Activated CD8-positive, alpha-beta T cell treated with anti-CD3 and anti-CD28 coated beads, Interleukin-2, amount 10 ng/mL, durations not matched to agents 7 days and 5 days (primary cell): ENCODE data around the gene ZNF91. TPM values are rescaled to one million over a fixed set of nuclear protein-coding genes. Genes with fewer than 3 reads are reported as not detected.
A peak's percentile ranks its signal among the peaks of the same experiment; 100 is the strongest.
"Not testable (repeated sequence)": the region's sequence is repeated elsewhere in the genome, so short reads cannot be mapped to it uniquely, and the experiment has no call there.

Source experiments
- ATAC-seq: fragments of 150-1000 bp; cut with Tn5 transposase; one replicate; pipeline ENCODE4 v1.10.0; 2021; ENCODE audit warnings: moderate library complexity
- CTCF ChIA-PET: fragments of 350-600 bp; sonication (Branson Sonifier 250); formaldehyde crosslinking; loops from one replicate; lab custom pipeline; 2021; ENCODE audit warnings: antibody characterized with exemption; lab: Charles Lee
- POLR2A ChIA-PET: fragments of 350-600 bp; sonication (Branson Sonifier 250); formaldehyde crosslinking; loops from one replicate; lab custom pipeline; 2021; ENCODE audit warnings: antibody characterized with exemption; lab: Charles Lee
- DNase-seq: peaks from one replicate; pipeline ENCODE4 v3.0.0-alpha.2; 2020
- H3K27ac Mint-ChIP-seq: one replicate; pipeline ENCODE4 v1.8.0; 2021; ENCODE audit warnings: mild to moderate bottlenecking, mixed read lengths
- H3K27me3 Mint-ChIP-seq: one replicate; pipeline ENCODE4 v1.8.0; 2021; ENCODE audit warnings: low read depth, mixed read lengths
- H3K36me3 Mint-ChIP-seq: one replicate; pipeline ENCODE4 v1.8.0; 2021; ENCODE audit warnings: low read depth, mixed read lengths
- H3K4me1 Mint-ChIP-seq: one replicate; pipeline ENCODE4 v1.8.0; 2021; ENCODE audit warnings: low read depth, mixed read lengths
- H3K4me3 Mint-ChIP-seq: one replicate; pipeline ENCODE4 v1.8.0; 2021; ENCODE audit warnings: mild to moderate bottlenecking, mixed read lengths
- H3K9me3 Mint-ChIP-seq: one replicate; pipeline ENCODE4 v1.8.0; 2022; ENCODE audit warnings: mixed read lengths; ENCODE audit not compliant: insufficient read depth
- total RNA-seq, 2 experiments: library from RNA; stranded (reverse); gene quantifications; one replicate each; pipeline ENCODE4 v1.2.3, GENCODE V29; 2021

ZNF91 gene
- total RNA-seq = 10 to 100 TPM; 32.0 to 35.8 TPM

GRCh38 chr19:23395041-23395721, at the start of gene ZNF91:
ZNF91 (minus strand) TSS chr19:23395471; CDS start chr19:23395354, 117 bp downstream.
- ChIA-PET CTCF (interaction anchor here (0.7 kb wide), 1 partner anchor 122 kb away, joined by 3 read pairs; no protein-coding TSS in a partner anchor), POLR2A (interaction anchor here (0.7 to 2.4 kb wide), 15 partner anchors 8 to 1342 kb away, joined by 3 to 30 read pairs (median 4); partner anchors contain the start of genes ZNF254, ZNF257, ZNF675 and ZNF681)
- ATAC-seq (peak; percentile 98), DNase-seq (peak; percentile 96)
- no peaks in the 10 kb centered on the region for H3K27me3 Mint-ChIP-seq
- peaks cover 33% of the 10 kb centered on the region for H3K9me3 Mint-ChIP-seq
- peak within 1 kb of the TSS; percentile 98 for H3K27ac Mint-ChIP-seq
- peak within 1 kb of the TSS; percentile 97 for H3K4me3 Mint-ChIP-seq
- peaks cover 15% of the 10 kb centered on the region for H3K4me1 Mint-ChIP-seq
- H3K36me3 Mint-ChIP-seq = peaks cover 50% of the 10 kb centered on the region

DNA sequence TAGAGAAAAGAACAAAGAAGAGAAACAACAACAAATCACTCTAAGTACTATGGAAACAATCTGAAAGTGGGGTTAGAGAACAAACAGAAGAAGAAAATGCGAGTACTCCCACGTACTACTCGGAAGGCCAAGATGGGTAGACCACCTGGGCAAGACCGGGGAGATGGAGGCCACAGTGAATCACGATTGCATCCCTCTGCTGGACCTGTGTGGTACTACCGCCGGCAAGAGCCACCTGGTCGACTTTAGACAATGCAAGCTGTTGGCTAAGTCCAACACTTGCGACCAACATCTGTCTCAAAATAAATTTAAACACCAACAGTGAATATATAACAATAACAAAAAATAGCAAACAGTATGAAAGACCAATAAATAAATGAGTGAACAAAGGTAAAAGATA, 45.5 kb upstream of the ZNF91 start:
- Mint-ChIP-seq H3K9me3 (peaks cover 52% of the 10 kb centered on the region), H3K27ac (no peak overlapping the region), H3K36me3 (peaks cover 2% of the 10 kb centered on the region), H3K4me1 (no peaks in the 10 kb centered on the region), H3K4me3 (no peak overlapping the region), H3K27me3 (no peaks in the 10 kb centered on the region)
- POLR2A ChIA-PET = no interaction called here
- ATAC-seq (no peak), DNase-seq (peak; percentile 26)
- CTCF ChIA-PET = interaction anchor here (1.3 kb wide), 1 partner anchor 167 kb away, joined by 3 read pairs; no protein-coding TSS in a partner anchor

- DNase-seq = no peak
- Mint-ChIP-seq H3K27me3 (no peaks in the 10 kb centered on the region), H3K4me3 (no peak overlapping the region)
These were observed 44.9 kb upstream of the ZNF91 start for GRCh38 chr19:23440207-23440606.

DNA sequence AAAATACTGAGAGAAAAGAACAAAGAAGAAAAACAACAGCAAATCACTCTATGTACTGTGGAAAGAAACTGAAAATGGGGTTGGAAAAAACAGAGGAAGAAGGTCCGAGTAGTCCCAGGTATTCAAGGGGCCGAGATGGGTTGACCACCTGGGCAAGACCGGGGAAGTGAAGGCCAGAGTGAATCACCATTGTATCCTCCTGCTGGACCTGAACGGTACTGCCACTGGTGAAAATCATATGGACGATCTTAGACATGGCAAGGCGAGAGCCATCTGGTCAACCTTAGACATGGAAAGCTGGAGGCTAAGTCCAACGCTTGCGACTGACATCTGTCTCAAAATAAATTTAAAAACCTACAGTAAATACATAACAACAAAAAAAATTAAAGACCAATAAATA, 44.4 kb upstream of the ZNF91 start:
- Mint-ChIP-seq H3K4me1 (no peaks in the 10 kb centered on the region), H3K4me3 (no peak overlapping the region), H3K27me3 (no peaks in the 10 kb centered on the region), H3K9me3 (peaks cover 46% of the 10 kb centered on the region), H3K36me3 (peaks cover 2% of the 10 kb centered on the region), H3K27ac (no peak overlapping the region)
- no peak for ATAC-seq
- DNase-seq = no peak
- POLR2A ChIA-PET = no interaction called here
- CTCF ChIA-PET = no interaction called here

More at GRCh38 chr19:23440207-23440606, 44.9 kb upstream of the ZNF91 start:
- Mint-ChIP-seq H3K4me1 (no peaks in the 10 kb centered on the region), H3K36me3 (peaks cover 2% of the 10 kb centered on the region), H3K27ac (no peak overlapping the region), H3K9me3 (peaks cover 48% of the 10 kb centered on the region)
- ATAC-seq = no peak
- ChIA-PET CTCF (interaction anchor here (1.3 kb wide), 1 partner anchor 166 kb away, joined by 3 read pairs; no protein-coding TSS in a partner anchor), POLR2A (no interaction called here)

DNA sequence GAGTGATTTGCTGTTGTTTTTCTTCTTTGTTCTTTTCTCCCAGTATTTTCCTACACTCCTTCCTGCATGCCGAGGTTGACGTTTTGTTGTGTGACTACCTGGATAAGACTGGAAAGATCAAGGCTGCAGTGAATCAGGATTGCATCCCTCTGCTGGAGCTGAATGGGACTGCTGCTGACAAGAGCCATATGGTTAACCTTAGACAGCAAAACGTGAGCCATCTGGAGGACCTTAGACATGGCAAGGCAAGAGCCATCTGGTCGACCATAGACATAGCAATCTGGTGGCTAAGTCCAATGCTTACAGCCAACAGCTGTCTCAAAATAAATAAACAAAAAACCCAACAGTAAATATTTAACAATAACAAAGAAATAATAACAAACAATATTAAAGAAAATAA, 42.6 kb upstream of the ZNF91 start:
- Mint-ChIP-seq H3K4me3 (no peak overlapping the region), H3K4me1 (no peaks in the 10 kb centered on the region), H3K9me3 (peaks cover 38% of the 10 kb centered on the region), H3K27me3 (no peaks in the 10 kb centered on the region), H3K36me3 (peaks cover 2% of the 10 kb centered on the region), H3K27ac (no peak overlapping the region)
- POLR2A ChIA-PET = no interaction called here
- CTCF ChIA-PET = no interaction called here
- no peak for ATAC-seq
- no peak for DNase-seq

- ATAC-seq = no peak
- no peak overlapping the region for H3K27ac Mint-ChIP-seq
- no peaks in the 10 kb centered on the region for H3K27me3 Mint-ChIP-seq
- DNase-seq = no peak
- H3K4me3 Mint-ChIP-seq = no peak overlapping the region
- H3K9me3 Mint-ChIP-seq = peaks cover 38% of the 10 kb centered on the region
- CTCF ChIA-PET = no interaction called here
- POLR2A ChIA-PET = no interaction called here
- H3K4me1 Mint-ChIP-seq = no peaks in the 10 kb centered on the region
- peaks cover 2% of the 10 kb centered on the region for H3K36me3 Mint-ChIP-seq
These were observed 41.7 kb upstream of the ZNF91 start for GRCh38 chr19:23436944-23437343.

GRCh38 chr19:23436318-23436717, 41.0 kb upstream of the ZNF91 start:
- POLR2A ChIA-PET = no interaction called here
- H3K36me3 Mint-ChIP-seq = peaks cover 2% of the 10 kb centered on the region
- no peak overlapping the region for H3K27ac Mint-ChIP-seq
- ATAC-seq (no peak), DNase-seq (no peak)
- CTCF ChIA-PET = no interaction called here
- no peaks in the 10 kb centered on the region for H3K27me3 Mint-ChIP-seq
- no peaks in the 10 kb centered on the region for H3K4me1 Mint-ChIP-seq
- H3K9me3 Mint-ChIP-seq = peaks cover 38% of the 10 kb centered on the region
- H3K4me3 Mint-ChIP-seq = no peak overlapping the region

DNA sequence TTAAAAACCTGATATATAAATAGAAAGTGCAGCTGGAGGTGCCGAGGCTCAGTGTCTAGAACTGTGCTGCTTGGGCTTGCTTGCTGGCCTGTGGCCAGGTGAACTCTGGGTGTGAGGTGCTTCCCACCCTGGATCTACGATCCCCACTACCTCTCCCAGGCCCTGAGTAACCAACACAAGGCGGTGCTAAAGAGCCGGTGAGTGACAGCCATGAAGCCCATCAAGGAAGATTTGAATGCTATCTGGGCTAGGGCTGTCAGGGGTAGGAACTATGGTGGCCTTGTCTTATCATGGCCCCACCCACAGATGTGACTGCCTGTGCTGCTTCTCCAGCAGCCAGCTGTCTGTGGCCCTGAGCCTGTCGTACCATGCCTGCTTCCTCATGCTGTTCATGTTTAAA, 25.6 kb upstream of the ZNF91 start:
- Mint-ChIP-seq H3K4me1 (peaks cover 3% of the 10 kb centered on the region), H3K4me3 (no peak overlapping the region), H3K9me3 (peaks cover 25% of the 10 kb centered on the region), H3K27ac (no peak overlapping the region), H3K36me3 (no peaks in the 10 kb centered on the region), H3K27me3 (peaks cover 5% of the 10 kb centered on the region)
- ATAC-seq (no peak), DNase-seq (no peak)
- ChIA-PET POLR2A (no interaction called here), CTCF (no interaction called here)

DNA sequence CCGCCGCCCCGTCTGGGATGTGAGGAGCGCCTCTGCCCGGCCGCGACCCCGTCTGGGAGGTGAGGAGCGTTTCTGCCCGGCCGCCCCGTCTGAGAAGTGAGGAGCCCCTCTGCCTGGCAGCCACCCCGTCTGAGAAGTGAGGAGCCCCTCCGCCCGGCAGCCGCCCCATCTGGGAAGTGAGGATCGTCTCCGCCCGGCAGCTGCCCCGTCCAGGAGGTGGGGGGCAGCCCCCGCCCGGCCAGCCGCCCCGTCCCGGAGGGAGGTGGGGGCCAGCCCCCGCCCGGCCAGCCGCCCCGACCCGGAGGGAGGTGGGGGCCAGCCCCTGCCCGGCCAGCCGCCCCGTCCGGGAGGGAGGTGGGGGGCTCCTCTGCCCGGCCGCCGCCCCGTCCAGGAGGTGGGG, 24.0 kb upstream of the ZNF91 start:
- POLR2A ChIA-PET, H3K27me3 Mint-ChIP-seq, ATAC-seq, H3K27ac Mint-ChIP-seq, DNase-seq, H3K36me3 Mint-ChIP-seq, CTCF ChIA-PET, H3K4me3 Mint-ChIP-seq: not testable (repeated sequence)
- peaks cover 34% of the 10 kb centered on the region for H3K9me3 Mint-ChIP-seq
- H3K4me1 Mint-ChIP-seq = peaks cover 10% of the 10 kb centered on the region

GRCh38 chr19:23415561-23416191, 20.4 kb upstream of the ZNF91 start:
- Mint-ChIP-seq H3K27ac (no peak overlapping the region), H3K4me3 (peak overlapping the region; percentile 65), H3K36me3 (peaks cover 5% of the 10 kb centered on the region), H3K9me3 (peaks cover 19% of the 10 kb centered on the region), H3K27me3 (peaks cover 8% of the 10 kb centered on the region), H3K4me1 (peaks cover 10% of the 10 kb centered on the region)
- ATAC-seq = no peak
- CTCF ChIA-PET = no interaction called here
- POLR2A ChIA-PET = interaction anchor here (0.5 to 1.3 kb wide), 2 partner anchors 20 to 142 kb away, joined by 3 to 6 read pairs; partner anchors contain the start of gene ZNF91
- DNase-seq = peak; percentile 29

GRCh38 chr19:23415034-23415433, 19.8 kb upstream of the ZNF91 start:
- CTCF ChIA-PET = no interaction called here
- peaks cover 10% of the 10 kb centered on the region for H3K4me1 Mint-ChIP-seq
- peak overlapping the region; percentile 65 for H3K4me3 Mint-ChIP-seq
- no peak overlapping the region for H3K27ac Mint-ChIP-seq
- no peak for DNase-seq
- peaks cover 19% of the 10 kb centered on the region for H3K9me3 Mint-ChIP-seq
- H3K36me3 Mint-ChIP-seq = peaks cover 6% of the 10 kb centered on the region
- POLR2A ChIA-PET = interaction anchor here (0.5 to 1.3 kb wide), 2 partner anchors 19 to 141 kb away, joined by 3 to 6 read pairs; partner anchors contain the start of gene ZNF91
- ATAC-seq = no peak
- peaks cover 8% of the 10 kb centered on the region for H3K27me3 Mint-ChIP-seq

DNA sequence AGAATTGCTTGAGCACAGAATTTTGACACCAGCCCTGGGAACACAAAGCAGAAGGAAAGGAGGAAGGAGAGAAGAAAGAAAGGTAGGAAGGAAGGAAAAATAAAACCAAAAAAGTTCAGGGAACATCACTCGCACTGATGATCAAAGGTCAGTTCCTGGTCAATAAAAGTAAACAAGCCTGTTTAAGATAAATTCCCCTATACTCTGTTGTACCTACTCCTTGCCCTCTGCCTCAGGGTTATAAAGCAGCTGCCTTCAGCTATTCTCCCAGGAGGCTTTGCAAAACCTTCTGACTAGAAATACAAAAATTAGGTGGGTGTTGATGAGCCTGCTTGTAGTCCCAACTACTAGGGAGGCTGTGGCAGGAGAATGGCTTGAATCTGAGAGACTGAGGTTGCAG, 14.9 kb upstream of the ZNF91 start:
- H3K36me3 Mint-ChIP-seq = peaks cover 5% of the 10 kb centered on the region
- no peak overlapping the region for H3K27ac Mint-ChIP-seq
- H3K9me3 Mint-ChIP-seq = peaks cover 23% of the 10 kb centered on the region
- H3K4me1 Mint-ChIP-seq = peaks cover 3% of the 10 kb centered on the region
- ATAC-seq (no peak), DNase-seq (no peak)
- peaks cover 3% of the 10 kb centered on the region for H3K27me3 Mint-ChIP-seq
- H3K4me3 Mint-ChIP-seq = no peak overlapping the region
- ChIA-PET POLR2A (no interaction called here), CTCF (no interaction called here)
